GM12878 (cell line): ENCODE measurements around the gene USH2A. TPM values are rescaled to one million over a fixed set of nuclear protein-coding genes. Genes with fewer than 3 reads are reported as not detected.

Source experiments
- ATAC-seq: fragments of 200-7000 bp; cut with Tn5 transposase; 3 replicates; pipeline ENCODE4 v1.9.1; 2020; ENCODE audit warnings: mild to moderate bottlenecking, moderate library complexity
- BruUV-seq: library from RNA; stranded (reverse); fragments of 400-500 nt; replicated peaks from 2 replicates; lab custom pipeline; 2021; lab: Mats Ljungman, UMichigan
- CTCF ChIA-PET: fragments of 300-600 bp; sonication (Branson Sonifier 250); formaldehyde crosslinking; extraction: SDS; loops from one replicate; lab custom pipeline; 2021; ENCODE audit warnings: inconsistent platforms; lab: Yijun Ruan, JAX
- POLR2A ChIA-PET: fragments of 350-600 bp; formaldehyde crosslinking; extraction: SDS; loops from one replicate; lab custom pipeline; 2021; ENCODE audit warnings: inconsistent platforms; lab: Charles Lee
- RAD21 ChIA-PET: fragments of 300-600 bp; sonication (Branson Sonifier 250); formaldehyde crosslinking; loops from one replicate; lab custom pipeline; 2023; ENCODE audit warnings: antibody characterized with exemption; ENCODE audit not compliant: unreplicated experiment; lab: Charles Lee
- SMC1A ChIA-PET: fragments of 300-600 bp; sonication (Branson Sonifier 250); formaldehyde crosslinking; loops from one replicate; lab custom pipeline; 2023; ENCODE audit not compliant: unreplicated experiment, uncharacterized antibody; lab: Charles Lee
- DNase-seq: peaks from one replicate; pipeline ENCODE4 v3.0.0-alpha.2; 2011; ENCODE audit warnings: low read depth, low spot score
- FAIRE-seq: peaks from 3 replicates; lab custom pipeline; 2011; peaks lifted over from hg19 to GRCh38; lab: Jason Lieb, UNC
- H2AFZ ChIP-seq: 2 replicates; pipeline ENCODE4 v1.6.0; 2011; ENCODE audit warnings: low read depth, low read length, control low read depth; ENCODE audit not compliant: control insufficient read depth
- H3K27ac ChIP-seq: 2 replicates; pipeline ENCODE4 v1.5.1; 2011; ENCODE audit warnings: control low read depth; ENCODE audit not compliant: control insufficient read depth, insufficient read depth
- H3K27me3 ChIP-seq, 2 experiments: replicated peaks in 1 of 2; 2 replicates each; pipeline versions ENCODE4 v1.6.0 to v1.6.1; 2011; ENCODE audit warnings: low read length in 1 of 2; ENCODE audit not compliant: control insufficient read depth in 2 of 2, insufficient read depth in 2 of 2
- H3K36me3 ChIP-seq, 2 experiments: 2 replicates each; pipeline ENCODE4 v1.5.1; 2011; ENCODE audit warnings: low read length in 1 of 2; ENCODE audit not compliant: control insufficient read depth in 2 of 2, insufficient read depth in 2 of 2
- H3K4me1 ChIP-seq: 2 replicates; pipeline ENCODE4 v1.6.1; 2011; ENCODE audit warnings: mild to moderate bottlenecking, low read length, moderate library complexity, mixed read lengths; ENCODE audit not compliant: control insufficient read depth, insufficient read depth
- H3K4me2 ChIP-seq: 2 replicates; pipeline ENCODE4 v1.6.0; 2011; ENCODE audit warnings: control low read depth; ENCODE audit not compliant: control insufficient read depth, insufficient read depth
- H3K4me3 ChIP-seq: fragments of 200-600 bp; sonication (generic); 2 replicates; pipeline ENCODE4 v1.5.1; 2016
- H3K79me2 ChIP-seq: 2 replicates; pipeline ENCODE4 v1.6.0; 2011; ENCODE audit warnings: low read length; ENCODE audit not compliant: control insufficient read depth, insufficient read depth
- H3K9ac ChIP-seq: 2 replicates; pipeline ENCODE4 v1.8.0; 2011; ENCODE audit warnings: low read length, control low read depth, mixed read lengths; ENCODE audit not compliant: control insufficient read depth, insufficient read depth
- H3K9me3 ChIP-seq: replicated peaks from 3 replicates; pipeline ENCODE4 v1.5.1; 2011; ENCODE audit warnings: mild to moderate bottlenecking, low read length; ENCODE audit not compliant: control insufficient read depth, insufficient read depth
- H4K20me1 ChIP-seq: 2 replicates; pipeline ENCODE4 v1.6.0; 2011; ENCODE audit not compliant: control insufficient read depth, insufficient read depth
- CREB1 ChIP-seq: IDR thresholded peaks from 2 replicates; pipeline ENCODE4 v1.6.1; 2012; ENCODE audit warnings: low read depth, mild to moderate bottlenecking, inconsistent platforms
- E2F8 ChIP-seq: fragments of 450-650 bp; IDR thresholded peaks from 2 replicates; pipeline ENCODE4 v1.6.1; 2018; ENCODE audit warnings: mild to moderate bottlenecking, low read depth, moderate library complexity; ENCODE audit not compliant: partially characterized antibody
- EZH2 ChIP-seq: IDR thresholded peaks from 2 replicates; pipeline ENCODE4 v1.6.1; 2012; ENCODE audit warnings: low read depth, mild to moderate bottlenecking, control low read depth, inconsistent platforms, low read length, borderline replicate concordance; ENCODE audit not compliant: control insufficient read depth
- NFIC ChIP-seq: IDR thresholded peaks from 2 replicates; pipeline ENCODE4 v1.6.1; 2012; ENCODE audit warnings: low read depth, mild to moderate bottlenecking, inconsistent platforms, low read length, moderate library complexity
- NR2C1 ChIP-seq: fragments of 450-650 bp; IDR thresholded peaks from 2 replicates; pipeline ENCODE4 v1.6.1; 2017; ENCODE audit warnings: antibody characterized with exemption, mild to moderate bottlenecking, moderate library complexity
- NR2C2 ChIP-seq: IDR thresholded peaks from 2 replicates; pipeline ENCODE4 v1.6.1; 2011; ENCODE audit warnings: borderline replicate concordance, low read depth; ENCODE audit not compliant: control insufficient read depth, insufficient read length
- SIN3A ChIP-seq: IDR thresholded peaks from 2 replicates; pipeline ENCODE4 v1.6.1; 2012; ENCODE audit warnings: low read depth, low read length, improper control_type of control experiment
- TCF7 ChIP-seq: IDR thresholded peaks from 2 replicates; pipeline ENCODE4 v1.6.1; 2014; ENCODE audit warnings: antibody characterized with exemption, borderline replicate concordance
- ZBED1 ChIP-seq: IDR thresholded peaks from 2 replicates; pipeline ENCODE4 v1.6.1; 2016; ENCODE audit warnings: borderline replicate concordance
- WGBS: methylation state at CpG from one replicate; pipeline ENCODE4 v1.1.6; 2016; ENCODE audit warnings: low lambda C conversion rate; ENCODE audit not compliant: insufficient replicate concordance, insufficient coverage; ENCODE audit errors: missing lambda C conversion rate; 5-methylcytosine and 5-hydroxymethylcytosine counted together
- in situ Hi-C: fragments of 300-500 bp; cut with MboI; formaldehyde crosslinking; loops from 9 replicates; pipeline ENCODE4 v1.14.3; 2018; ENCODE audit warnings: mixed read lengths
- intact Hi-C: fragments of 100-400 bp; cut with micrococcal nuclease; formaldehyde crosslinking; loops from one replicate; pipeline ENCODE4 v1.14.2; 2022; ENCODE audit not compliant: unreplicated experiment
- polyA plus RNA-seq, 11 experiments: library from polyadenylated mRNA; depleted of rRNA in 4 of 11; unstranded in 6 of 11; stranded (reverse) in 5 of 11; fragments of >200 nt; fragmentation: Nextera tagmentation in 4 of 11; fragmentation: Illumina TruSeq in 1 of 11; extraction: Ambion mirVana in 4 of 11; extraction: Trizol in 1 of 11; gene quantifications; 1 replicate in 1 of 11; 2 replicates in 10 of 11; pipeline versions ENCODE4 v1.2.1 to v1.2.3, GENCODE V29; 2011 to 2016; ENCODE audit warnings: inconsistent platforms in 2 of 11, missing spikeins in 2 of 11, low read depth in 1 of 11
- total RNA-seq, 4 experiments: library from RNA; depleted of rRNA in 3 of 4; stranded (reverse); fragments of >200 nt in 3 of 4; fragmentation: Illumina TruSeq in 1 of 4; extraction: Trizol in 1 of 4; gene quantifications; 2 replicates each; pipeline versions ENCODE4 v1.2.1 to v1.2.3, GENCODE V29; 2013 to 2021
- TF ChIP-seq, protein P1 (sequence below): fragments of 450-650 bp; formaldehyde crosslinking; IDR thresholded peaks from 2 replicates; pipeline ENCODE4 v1.5.0; 2022; ENCODE audit warnings: mild to moderate bottlenecking, missing genetic modification characterization

The USH2A gene
- total and polyA plus RNA-seq, 10 of the 15 experiments (the other 5 are each of a cell fraction or from before 2014, with no cell fraction given) = under 0.01 to 0.20 (median 0.01) TPM; not detected in 2

DNA sequence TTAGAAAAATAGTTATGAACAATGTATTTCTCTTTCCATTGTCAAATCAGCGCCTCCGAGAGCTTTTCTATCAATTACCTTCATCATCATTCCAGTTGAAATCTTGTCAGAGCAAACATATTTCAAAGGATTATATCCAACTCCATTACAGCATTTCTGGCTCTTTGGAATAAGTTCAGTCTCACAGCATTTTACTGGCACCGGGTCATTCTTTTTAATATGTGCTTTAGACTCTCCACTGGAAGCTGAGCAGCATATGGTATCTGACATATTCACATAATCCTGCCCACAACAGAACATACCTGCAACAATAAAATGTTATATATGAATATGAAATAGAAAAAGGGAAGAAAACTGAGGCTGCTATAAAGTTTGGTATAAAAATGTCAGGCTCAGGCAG, 633.3 kb downstream of the USH2A start:
- ChIA-PET POLR2A (no interaction called here), SMC1A (interaction anchor here (1.6 kb wide), 1 partner anchor 80 kb away, joined by 4 read pairs; no protein-coding TSS in a partner anchor), RAD21 (no interaction called here), CTCF (no interaction called here)
- in situ Hi-C loops (no loop called here), intact Hi-C loops (no loop called here)
- Histone ChIP-seq H3K9me3 (no peaks in the 10 kb centered on the region), H2AFZ (no peak overlapping the region), H3K79me2 (no peaks in the 10 kb centered on the region), H3K36me3 (no peaks in the 10 kb centered on the region), H3K4me2 (no peak overlapping the region), H3K9ac (no peak overlapping the region), H3K4me3 (no peak overlapping the region), H3K27ac (no peak overlapping the region), H3K27me3 (no peaks in the 10 kb centered on the region), H3K4me1 (no peaks in the 10 kb centered on the region), H4K20me1 (no peaks in the 10 kb centered on the region)
- DNase-seq (no peak), ATAC-seq (no peak), FAIRE-seq (no peak)
- WGBS = 11% methylated on average over 3 of the region's 3 CpGs
- no TSS peak for BruUV-seq
- TF ChIP-seq EZH2 (no peak), E2F8 (no peak), ZBED1 (no peak), NFIC (no peak), TCF7 (no peak), NR2C1 (no peak), CREB1 (no peak), NR2C2 (no peak), SIN3A (no peak)
- TF ChIP-seq, protein P1, sequence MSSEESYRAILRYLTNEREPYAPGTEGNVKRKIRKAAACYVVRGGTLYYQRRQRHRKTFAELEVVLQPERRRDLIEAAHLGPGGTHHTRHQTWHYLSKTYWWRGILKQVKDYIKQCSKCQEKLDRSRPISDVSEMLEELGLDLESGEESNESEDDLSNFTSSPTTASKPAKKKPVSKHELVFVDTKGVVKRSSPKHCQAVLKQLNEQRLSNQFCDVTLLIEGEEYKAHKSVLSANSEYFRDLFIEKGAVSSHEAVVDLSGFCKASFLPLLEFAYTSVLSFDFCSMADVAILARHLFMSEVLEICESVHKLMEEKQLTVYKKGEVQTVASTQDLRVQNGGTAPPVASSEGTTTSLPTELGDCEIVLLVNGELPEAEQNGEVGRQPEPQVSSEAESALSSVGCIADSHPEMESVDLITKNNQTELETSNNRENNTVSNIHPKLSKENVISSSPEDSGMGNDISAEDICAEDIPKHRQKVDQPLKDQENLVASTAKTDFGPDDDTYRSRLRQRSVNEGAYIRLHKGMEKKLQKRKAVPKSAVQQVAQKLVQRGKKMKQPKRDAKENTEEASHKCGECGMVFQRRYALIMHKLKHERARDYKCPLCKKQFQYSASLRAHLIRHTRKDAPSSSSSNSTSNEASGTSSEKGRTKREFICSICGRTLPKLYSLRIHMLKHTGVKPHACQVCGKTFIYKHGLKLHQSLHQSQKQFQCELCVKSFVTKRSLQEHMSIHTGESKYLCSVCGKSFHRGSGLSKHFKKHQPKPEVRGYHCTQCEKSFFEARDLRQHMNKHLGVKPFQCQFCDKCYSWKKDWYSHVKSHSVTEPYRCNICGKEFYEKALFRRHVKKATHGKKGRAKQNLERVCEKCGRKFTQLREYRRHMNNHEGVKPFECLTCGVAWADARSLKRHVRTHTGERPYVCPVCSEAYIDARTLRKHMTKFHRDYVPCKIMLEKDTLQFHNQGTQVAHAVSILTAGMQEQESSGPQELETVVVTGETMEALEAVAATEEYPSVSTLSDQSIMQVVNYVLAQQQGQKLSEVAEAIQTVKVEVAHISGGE (CRISPR knock-in tag) = no peak
